ENCODE data around the gene C2orf42. TPM values are rescaled to one million over a fixed set of nuclear protein-coding genes. Genes with fewer than 3 reads are reported as not detected.

The C2orf42 gene
- total and polyA plus RNA-seq, 2 of the 4 experiments (the other 2 are of a cell fraction): 7.5 to 31.5 TPM

DNA sequence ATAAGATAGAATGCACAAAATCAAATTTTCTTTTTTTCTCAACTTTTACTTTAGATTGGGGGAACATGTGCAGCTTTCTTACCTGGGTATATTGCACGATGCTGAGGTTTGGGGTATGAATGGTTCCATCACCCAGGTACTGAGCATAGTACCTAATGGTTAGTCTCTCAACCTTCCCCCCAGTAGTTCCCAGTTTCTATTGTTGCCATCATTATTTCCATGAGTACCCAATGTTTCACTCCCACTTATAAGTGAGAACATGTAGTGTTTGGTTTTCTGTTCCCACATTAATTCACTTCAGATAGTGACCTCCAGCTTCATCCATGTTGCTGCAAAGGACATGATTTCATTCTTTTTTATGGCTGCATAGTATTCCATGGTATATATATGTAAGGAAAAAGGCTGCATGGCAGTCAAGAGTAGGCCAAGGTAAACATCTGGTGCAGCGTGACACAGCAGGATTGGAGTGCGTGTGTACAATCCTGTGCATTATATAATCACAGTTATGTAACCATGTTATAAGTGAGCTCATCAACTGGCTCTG is 10.5 kb upstream of the C2orf42 start:
- Histone ChIP-seq H3K14ac (replicated peaks; ENCODE audit: low read depth, low read length) (no peak overlapping the region), H2BK20ac (ENCODE audit: low read depth, low read length) (no peak overlapping the region), H2BK5ac (ENCODE audit: low read depth, low read length, poor library complexity, severe bottlenecking) (no peak overlapping the region), H3K4me3 (ENCODE audit: insufficient read depth, low read depth, low read length) (no peak overlapping the region), H4K8ac (ENCODE audit: low read depth in 2 of 2, low read length in 2 of 2) (no peak overlapping the region), H3K4me1 (ENCODE audit: control insufficient read depth, insufficient read depth, low read length) (no peaks in the 10 kb centered on the region), H4K5ac (ENCODE audit: low read depth, low read length) (no peak overlapping the region), H2AK5ac (ENCODE audit: low read depth, low read length) (no peak overlapping the region), H3K4me2 (ENCODE audit: low read depth, low read length) (no peak overlapping the region), H3K36me3 (ENCODE audit: control insufficient read depth, insufficient read depth, low read length) (no peaks in the 10 kb centered on the region), H3K27ac (ENCODE audit: insufficient read depth, low read length) (no peak overlapping the region), H3K56ac (ENCODE audit: extremely low read depth, insufficient read depth, low read length) (no peak overlapping the region), H3K23ac (ENCODE audit: low read depth, low read length) (no peak overlapping the region), H3K4ac (ENCODE audit: low read depth, low read length) (no peak overlapping the region), H3K9me3 (ENCODE audit: control insufficient read depth, insufficient read depth, low read length) (no peaks in the 10 kb centered on the region), H3K27me3 (ENCODE audit: control insufficient read depth, insufficient read depth, low read length) (no peaks in the 10 kb centered on the region), H2AFZ (replicated peaks; ENCODE audit: low read length, poor library complexity) (no peak overlapping the region), H3K9me1 (ENCODE audit: insufficient read depth, low read length) (no peaks in the 10 kb centered on the region), H2BK15ac (ENCODE audit: low read depth, low read length) (no peak overlapping the region), H3K9ac (ENCODE audit: low read depth, low read length) (no peak overlapping the region), H4K91ac (ENCODE audit: insufficient read depth, low read depth, low read length) (no peak overlapping the region), H2AK9ac (replicated peaks; ENCODE audit: low read depth, low read length, poor library complexity) (no peak overlapping the region), H2BK120ac (ENCODE audit: low read depth, low read length) (no peak overlapping the region), H4K20me1 (ENCODE audit: insufficient read depth, low read length) (no peaks in the 10 kb centered on the region), H3K18ac (ENCODE audit: low read depth, low read length) (no peak overlapping the region), H3K79me1 (ENCODE audit: low read depth in 1 of 2, low read length in 2 of 2) (no peaks in the 10 kb centered on the region)
- TF ChIP-seq RAD21 (IDR thresholded peaks at IDR 0.05; ENCODE audit: low read length) (no peak), MXI1 (IDR thresholded peaks at IDR 0.05; ENCODE audit: borderline replicate concordance, low read depth, low read length) (no peak), CHD1 (IDR thresholded peaks at IDR 0.05; ENCODE audit: low read depth, low read length) (no peak), BHLHE40 (IDR thresholded peaks at IDR 0.05; ENCODE audit: low read depth, low read length) (no peak), POLR2A (IDR thresholded peaks at IDR 0.05; ENCODE audit: low read depth, low read length) (no peak), RFX5 (IDR thresholded peaks at IDR 0.05; ENCODE audit: low read depth, low read length) (no peak)
- no TSS peak for BruUV-seq (replicated peaks)
- ATAC-seq (ENCODE audit: low read depth): no peak
- CTCF ChIA-PET: no interaction called here
- WGBS, 2 experiments (ENCODE audit: extremely low coverage in 2 of 2, insufficient read length in 1 of 2): no CpG with 5 or more reads among the region's 3 CpGs
- intact Hi-C loops (cut with micrococcal nuclease) (no loop called here), dilution Hi-C loops (cut with HindIII; ENCODE audit: low sequenced_read_pairs, unreplicated experiment) (no loop called here), in situ Hi-C loops (cut with MboI; ENCODE audit: low sequenced_read_pairs) (no loop called here)
- POLR2A ChIA-PET (ENCODE audit: unreplicated experiment): interaction anchor here (0.6 kb wide), 1 partner anchor 88 kb away, joined by 9 read pairs; no protein-coding TSS in a partner anchor
- no peak for DNase-seq
